PC-3 (cell line): ENCODE data around the gene LHX5.

ENCODE experiments used
- CTCF ChIP-seq: fragments of 300-600 bp; sonication (generic); conservative IDR thresholded peaks from 2 replicates; pipeline ENCODE4 v1.5.1; 2017; ENCODE audit warnings: antibody characterized with exemption, low read depth, mild to moderate bottlenecking, low read length
- EZH2 ChIP-seq: fragments of 300-600 bp; sonication (generic); IDR thresholded peaks from one replicate; pipeline ENCODE4 v1.6.1; 2017; ENCODE audit warnings: antibody characterized with exemption, mild to moderate bottlenecking, low read length; ENCODE audit not compliant: unreplicated experiment
- EZH2phosphoT487 ChIP-seq: fragments of 300-600 bp; sonication (generic); IDR thresholded peaks from 2 replicates; pipeline ENCODE4 v1.6.1; 2018; ENCODE audit warnings: mild to moderate bottlenecking, antibody characterized with exemption, low read length, borderline replicate concordance

DNA sequence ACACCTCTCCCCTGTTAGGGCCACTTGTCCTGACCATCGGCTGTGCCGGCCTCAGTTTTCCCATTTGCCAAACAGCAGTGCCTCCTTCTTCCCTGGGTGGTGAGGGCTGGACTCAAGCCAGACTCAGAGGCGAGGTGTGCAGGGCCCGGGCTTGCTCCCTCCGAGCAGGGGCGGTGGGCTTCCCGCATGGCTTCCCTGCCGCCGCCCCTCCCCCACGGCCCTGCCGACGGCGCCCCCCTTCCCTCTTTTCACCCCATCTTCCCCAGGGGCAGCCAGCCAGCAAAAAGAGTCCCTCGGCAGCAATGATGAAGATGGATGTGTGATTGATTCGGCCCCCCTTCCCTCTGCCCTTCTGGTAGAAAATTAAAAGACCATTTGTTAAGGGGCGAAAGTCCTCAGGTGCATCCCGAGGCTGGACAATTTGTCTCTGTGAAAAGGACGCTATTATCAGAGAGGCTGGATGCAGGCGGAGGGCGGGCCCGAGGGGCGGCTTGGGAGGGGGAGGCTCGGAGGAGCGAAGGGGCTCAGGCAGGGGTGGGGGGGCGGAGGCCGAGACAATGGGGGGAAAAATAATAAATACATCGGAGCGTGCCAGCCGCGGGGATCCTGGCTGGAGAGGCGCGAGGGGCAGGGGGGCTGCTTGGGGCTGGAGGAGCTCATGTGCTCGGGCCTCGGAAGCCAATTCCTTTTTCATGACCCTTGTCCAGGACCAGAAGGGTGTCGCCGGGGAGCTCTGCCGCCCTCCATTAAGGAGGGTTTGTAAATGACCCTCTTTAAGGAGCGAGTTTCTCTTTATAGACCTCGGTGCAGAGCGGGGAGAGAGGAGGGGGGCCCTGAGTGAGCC is 48.0 kb upstream of the LHX5 start:
- TF ChIP-seq CTCF, result no peak
- no peak for TF ChIP-seq EZH2phosphoT487
- no peak for TF ChIP-seq EZH2
